Mammary epithelial cell (primary cell): ENCODE data around the gene SPAG7.

Experiments
- CTCF ChIP-seq, 2 donors: IDR thresholded peaks in 1 of 2; conservative IDR thresholded peaks in 1 of 2; 2 replicates each; pipeline ENCODE4 v1.5.1; 2011 to 2012; ENCODE audit warnings: inconsistent platforms in 2 of 2, low read length in 2 of 2, mild to moderate bottlenecking in 2 of 2, control low read depth in 1 of 2, low read depth in 1 of 2; ENCODE audit not compliant: insufficient read depth in 1 of 2; ENCODE audit errors: extremely low read depth in 1 of 2
- EZH2 ChIP-seq: IDR thresholded peaks from 2 replicates; pipeline ENCODE4 v1.6.1; 2012; ENCODE audit warnings: low read length, inconsistent platforms, borderline replicate concordance

GRCh38 chr17:4986951-4987766 lies 19.5 kb upstream of the SPAG7 start, which contains the start of gene CAMTA2:
- TF ChIP-seq CTCF (conservative IDR thresholded peaks at IDR 0.05 in 1 of 2, IDR thresholded peaks at IDR 0.05 in 1 of 2; ENCODE audit: extremely low read depth in 1 of 2, insufficient read depth in 1 of 2, low read depth in 1 of 2, low read length in 2 of 2) (peak; percentile 26 to 72), EZH2 (no peak)
